SW 1271 (cell line): ENCODE measurements around the gene DEGS1.

Experiments used
- DNase-seq, 2 experiments: peaks; one replicate each; lab custom pipeline; 2025; lab: John Stamatoyannopoulos, UW

Gene DEGS1

DNA sequence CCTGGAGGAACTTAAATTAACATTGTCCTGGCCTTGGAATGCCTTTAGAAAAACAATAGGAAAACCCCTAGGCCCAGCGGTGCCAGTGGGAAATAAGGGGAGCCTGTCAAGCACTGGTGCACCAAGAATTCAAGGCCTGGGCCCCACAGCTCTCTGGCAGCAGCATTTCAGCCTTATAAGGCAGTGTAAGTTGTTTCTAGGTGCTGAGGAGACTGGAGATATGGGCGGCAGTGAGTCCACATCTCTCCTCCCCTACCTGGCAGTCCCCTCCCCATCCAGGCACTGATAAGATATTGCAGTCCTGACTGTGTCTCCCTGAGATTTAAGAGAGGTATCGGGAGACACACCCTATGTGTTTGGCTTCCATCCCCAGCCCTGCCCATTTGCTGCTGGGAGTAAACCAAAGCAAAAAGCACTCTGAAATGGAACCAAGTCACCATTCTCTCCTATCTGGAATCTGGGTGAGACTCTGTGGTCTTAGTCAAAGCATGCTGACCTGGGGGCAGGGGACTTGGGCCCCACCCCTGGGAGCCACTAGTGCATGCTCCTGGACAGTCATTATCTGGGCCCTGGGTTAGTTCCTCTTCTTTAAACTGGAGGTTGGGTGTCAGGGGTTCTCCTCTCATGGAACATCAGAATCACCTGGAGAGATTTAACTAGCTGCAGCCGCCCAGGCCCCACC is 30.5 kb downstream of the DEGS1 start:
- DNase-seq, result no peak

- no peak for DNase-seq
Measured at GRCh38 chr1:224216382-224216781, 33.3 kb downstream of the DEGS1 start.

DNA sequence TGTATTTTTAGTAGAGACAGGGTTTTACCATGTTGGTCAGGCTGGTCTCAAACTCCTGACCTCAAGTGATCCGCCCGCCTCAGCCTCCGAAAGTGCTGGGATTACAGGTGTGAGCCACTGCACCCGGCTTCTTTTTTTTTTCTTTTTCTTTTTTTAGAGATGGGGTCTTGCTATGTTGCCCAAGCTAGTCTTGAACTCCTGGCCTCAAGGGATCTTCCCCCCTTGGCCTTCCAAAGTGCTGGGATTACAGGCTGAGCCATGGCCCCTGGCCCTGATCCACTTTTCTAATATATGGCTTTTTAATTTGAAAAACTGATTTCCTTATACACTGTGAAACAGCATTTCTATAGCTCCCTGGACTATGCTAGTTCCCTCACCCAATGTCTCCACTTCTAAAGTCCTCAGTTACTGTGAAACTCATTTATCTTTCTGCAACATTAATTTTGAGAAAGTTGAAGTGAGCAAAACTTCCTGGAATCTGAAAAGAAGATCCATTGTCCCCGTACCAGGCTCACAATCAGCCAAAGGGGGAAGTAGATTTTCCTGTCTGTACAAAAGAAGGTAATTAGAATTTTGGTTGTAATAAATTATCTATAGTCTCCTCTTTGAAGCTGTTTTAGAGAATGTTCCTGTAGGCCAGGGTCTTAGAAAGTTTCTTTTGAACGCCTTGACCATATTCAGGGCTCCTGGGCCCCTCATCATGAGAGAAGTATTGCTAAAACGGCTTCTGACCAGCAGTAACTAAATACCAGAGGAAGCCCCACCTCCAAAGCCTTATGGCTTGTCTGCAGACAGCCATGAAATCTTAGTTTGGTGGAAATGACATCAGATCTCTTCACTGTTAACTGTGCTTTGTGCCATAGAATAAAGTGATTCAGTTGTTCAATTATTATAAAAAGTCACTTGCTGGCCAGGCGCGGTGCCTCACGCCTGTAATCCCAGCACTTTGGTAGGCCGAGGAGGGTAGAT is 34.9 kb downstream of the DEGS1 start:
- DNase-seq, result no peak

- no peak for DNase-seq
Measured at GRCh38 chr1:224219011-224219611, 36.1 kb downstream of the DEGS1 start.

DNA sequence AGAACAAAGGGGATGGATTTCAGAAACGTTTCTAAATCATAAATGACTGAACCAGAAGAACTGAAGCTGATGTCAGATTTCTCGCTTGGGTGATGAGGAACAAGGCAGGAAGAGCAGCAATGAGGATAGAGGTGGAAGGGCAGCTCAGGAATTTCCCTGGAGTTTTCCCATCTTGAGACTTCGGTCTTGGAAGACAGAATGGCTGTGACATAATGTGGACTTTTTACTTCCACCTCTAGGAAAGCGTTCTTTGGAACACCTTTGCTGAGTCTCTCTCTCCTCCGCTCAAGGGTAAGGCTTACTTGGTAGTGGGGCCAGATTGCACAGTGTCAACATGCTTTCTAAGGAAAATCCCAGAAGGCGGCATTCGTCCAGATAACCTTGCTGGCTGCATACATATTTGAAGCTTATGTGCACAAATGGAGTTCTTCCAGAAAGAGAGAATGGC is 36.6 kb downstream of the DEGS1 start:
- no peak for DNase-seq

GRCh38 chr1:224223819-224224714 is 41.0 kb downstream of the DEGS1 start:
- DNase-seq, result peak in 1 of 2 experiments; percentile 7

- DNase-seq, result no peak
Measured at GRCh38 chr1:224226849-224227502, 43.9 kb downstream of the DEGS1 start.

- no peak for DNase-seq
Measured at GRCh38 chr1:224234017-224234416, 51.0 kb downstream of the DEGS1 start.

DNA sequence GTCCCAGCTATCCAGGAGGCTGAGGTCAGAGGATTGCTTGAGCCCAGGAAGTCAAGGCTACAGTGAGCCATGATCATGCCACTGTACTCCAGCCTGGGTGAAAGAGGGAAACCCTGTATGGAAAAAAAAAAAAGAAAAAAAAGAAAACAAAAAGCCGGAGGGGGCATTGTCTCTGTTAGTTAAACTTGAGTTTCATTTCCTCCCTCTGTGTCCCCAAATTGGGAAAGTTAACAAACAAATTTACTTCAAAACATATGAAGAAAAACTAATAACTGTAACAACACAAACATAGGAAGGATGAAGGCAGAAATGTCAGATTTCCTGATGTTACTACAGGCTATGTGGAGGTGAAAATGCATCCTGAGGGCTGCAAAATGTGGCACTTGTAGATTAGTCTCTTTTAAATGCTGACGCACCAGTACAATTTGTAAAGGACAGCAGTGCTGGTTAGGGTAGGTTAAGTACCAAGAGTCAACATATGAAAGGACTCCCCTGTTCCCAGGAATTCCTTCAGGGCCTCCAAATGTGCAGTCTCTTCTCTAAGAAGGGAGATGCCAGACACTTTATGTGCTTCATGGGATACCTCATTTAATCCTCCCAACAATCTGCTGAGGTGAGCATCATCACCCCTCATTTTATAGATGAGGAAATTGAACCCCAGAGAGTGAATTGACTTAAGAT is 52.9 kb downstream of the DEGS1 start:
- DNase-seq, result no peak

DNA sequence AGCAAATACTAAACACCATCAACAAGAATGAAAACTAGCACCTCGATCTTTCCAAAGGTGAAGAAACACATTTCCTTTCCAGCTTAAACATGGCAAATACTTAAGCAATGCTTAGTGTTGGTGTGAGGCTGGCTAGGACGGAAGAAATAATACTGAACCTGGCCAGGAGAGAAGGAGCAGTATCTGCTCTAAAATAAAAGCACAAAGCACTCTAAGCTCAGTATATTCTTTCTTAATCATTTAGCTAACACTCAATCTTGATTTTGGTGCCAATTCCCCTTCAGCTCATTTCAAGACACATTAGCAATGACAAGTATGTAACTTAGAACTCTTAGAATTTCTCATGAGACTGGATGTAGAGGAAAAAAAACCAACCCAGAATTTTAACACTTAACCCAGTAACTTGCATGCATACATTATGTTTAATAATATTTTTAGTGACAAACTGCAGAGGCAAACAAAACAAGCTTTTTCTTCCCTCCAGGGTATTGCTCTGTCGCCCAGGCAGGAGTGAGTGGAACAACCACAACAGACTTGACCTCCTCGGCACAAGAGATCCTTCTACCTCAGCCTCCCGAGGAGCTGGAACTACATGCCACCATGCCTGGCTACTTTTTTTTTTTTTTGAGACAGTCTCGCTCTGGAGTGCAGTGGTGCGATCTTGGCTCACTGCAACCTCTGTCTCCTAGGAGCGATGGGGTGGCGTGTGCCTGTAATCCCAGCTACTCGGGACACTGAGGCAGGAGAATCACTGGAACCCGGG is 54.3 kb downstream of the DEGS1 start:
- DNase-seq, result no peak

DNA sequence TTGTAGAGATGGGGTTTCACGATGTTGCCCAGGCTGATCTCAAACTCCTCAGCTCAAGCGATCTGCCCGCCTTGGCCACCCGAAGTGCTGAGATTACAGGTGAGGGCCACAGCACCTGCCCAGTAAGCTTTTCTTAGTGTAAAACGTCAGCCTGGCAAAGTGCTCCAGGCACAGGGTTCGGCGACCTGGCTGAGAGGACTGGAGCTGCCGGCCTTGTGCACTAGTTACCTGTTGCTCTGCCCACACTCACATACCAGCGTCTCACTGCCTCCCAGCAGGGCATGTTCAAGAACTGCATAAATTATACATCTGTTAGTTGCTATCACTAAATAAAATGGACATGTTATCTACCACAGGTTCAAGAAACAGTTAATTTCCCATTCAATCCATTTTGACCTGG is 55.2 kb downstream of the DEGS1 start:
- no peak for DNase-seq

DNA sequence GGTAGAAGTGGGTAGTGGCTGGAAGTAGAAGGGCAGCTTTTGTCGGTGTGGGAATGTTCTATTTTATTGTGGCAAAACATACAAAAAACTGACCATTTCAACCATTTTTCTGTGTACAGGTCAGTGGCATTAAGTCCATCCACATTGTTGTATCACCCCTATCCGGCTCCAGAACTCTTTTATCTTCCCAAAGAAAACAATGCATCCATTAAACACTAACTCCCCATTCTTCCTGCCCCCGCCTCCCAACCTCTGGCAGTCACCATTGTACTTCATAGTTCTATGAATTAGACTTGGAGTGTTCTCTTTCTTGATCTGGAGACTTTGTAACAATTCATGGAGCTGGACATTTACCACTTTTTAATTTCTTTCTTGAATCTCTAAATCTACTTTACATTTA is 55.7 kb downstream of the DEGS1 start:
- no peak for DNase-seq
